ENCODE data around the gene ASCL2.
"Not testable (repeated sequence)": the region's sequence is repeated elsewhere in the genome, so short reads cannot be mapped to it uniquely, and the experiment has no call there.

ASCL2 gene

GRCh38 chr11:2248762-2249161 is 21.6 kb downstream of the ASCL2 start:
- no peak for TF ChIP-seq TARDBP (IDR thresholded peaks at IDR 0.05)
- no peak for TF ChIP-seq FOXK2 (IDR thresholded peaks at IDR 0.05)
- no peak for DNase-seq (ENCODE audit: extremely low spot score)
- ChIA-PET CTCF (no interaction called here), POLR2A (no interaction called here)

- ChIA-PET POLR2A (no interaction called here), CTCF (no interaction called here)
- DNase-seq (ENCODE audit: extremely low spot score) = no peak
- TF ChIP-seq SUZ12 (IDR thresholded peaks at IDR 0.05) (no peak), ARNT (IDR thresholded peaks at IDR 0.05) (no peak), FOXK2 (IDR thresholded peaks at IDR 0.05) (no peak), BHLHE40 (IDR thresholded peaks at IDR 0.05; ENCODE audit: borderline replicate concordance) (no peak), FOXA1 (IDR thresholded peaks at IDR 0.05) (no peak), LEF1 (IDR thresholded peaks at IDR 0.05; ENCODE audit: borderline replicate concordance) (no peak), SP1 (IDR thresholded peaks at IDR 0.05) (no peak), HDGF (IDR thresholded peaks at IDR 0.05; ENCODE audit: borderline replicate concordance) (no peak), FOXM1 (IDR thresholded peaks at IDR 0.05; ENCODE audit: borderline replicate concordance) (no peak), TARDBP (IDR thresholded peaks at IDR 0.05) (no peak), L3MBTL2 (conservative IDR thresholded peaks at IDR 0.05) (no peak), CTBP1 (IDR thresholded peaks at IDR 0.05; ENCODE audit: borderline replicate concordance) (no peak), ZNF384 (IDR thresholded peaks at IDR 0.05) (no peak), PKNOX1 (IDR thresholded peaks at IDR 0.05) (no peak)
Observed at GRCh38 chr11:2248242-2248641, 22.1 kb downstream of the ASCL2 start.

GRCh38 chr11:2247496-2247895 is 22.9 kb downstream of the ASCL2 start:
- CTCF ChIA-PET = no interaction called here

GRCh38 chr11:2240834-2241233 is 29.6 kb downstream of the ASCL2 start:
- TF ChIP-seq SP1 (IDR thresholded peaks at IDR 0.05) (no peak), FOXA1 (IDR thresholded peaks at IDR 0.05) (no peak), L3MBTL2 (conservative IDR thresholded peaks at IDR 0.05) (no peak), ELF4 (IDR thresholded peaks at IDR 0.05) (no peak), FOXM1 (IDR thresholded peaks at IDR 0.05; ENCODE audit: borderline replicate concordance) (no peak), FOXK2 (IDR thresholded peaks at IDR 0.05) (no peak), ZNF384 (IDR thresholded peaks at IDR 0.05) (no peak), HDGF (IDR thresholded peaks at IDR 0.05; ENCODE audit: borderline replicate concordance) (no peak), CTBP1 (IDR thresholded peaks at IDR 0.05; ENCODE audit: borderline replicate concordance) (no peak), SUZ12 (IDR thresholded peaks at IDR 0.05) (no peak), BHLHE40 (IDR thresholded peaks at IDR 0.05; ENCODE audit: borderline replicate concordance) (no peak), NFRKB (IDR thresholded peaks at IDR 0.05) (no peak), ARNT (IDR thresholded peaks at IDR 0.05) (no peak), TARDBP (IDR thresholded peaks at IDR 0.05) (no peak), LEF1 (IDR thresholded peaks at IDR 0.05; ENCODE audit: borderline replicate concordance) (no peak), PKNOX1 (IDR thresholded peaks at IDR 0.05) (no peak)
- DNase-seq (ENCODE audit: extremely low spot score) = no peak
- CTCF ChIA-PET = no interaction called here
- POLR2A ChIA-PET = no interaction called here

More at GRCh38 chr11:2247496-2247895, 22.9 kb downstream of the ASCL2 start:
- TF ChIP-seq ARNT (IDR thresholded peaks at IDR 0.05) (no peak), L3MBTL2 (conservative IDR thresholded peaks at IDR 0.05) (no peak), FOXM1 (IDR thresholded peaks at IDR 0.05; ENCODE audit: borderline replicate concordance) (no peak), ELF4 (IDR thresholded peaks at IDR 0.05) (no peak), ZNF384 (IDR thresholded peaks at IDR 0.05) (no peak), LEF1 (IDR thresholded peaks at IDR 0.05; ENCODE audit: borderline replicate concordance) (no peak), NFRKB (IDR thresholded peaks at IDR 0.05) (no peak), TARDBP (IDR thresholded peaks at IDR 0.05) (no peak), CTBP1 (IDR thresholded peaks at IDR 0.05; ENCODE audit: borderline replicate concordance) (no peak), SP1 (IDR thresholded peaks at IDR 0.05) (no peak), BHLHE40 (IDR thresholded peaks at IDR 0.05; ENCODE audit: borderline replicate concordance) (no peak), FOXK2 (IDR thresholded peaks at IDR 0.05) (no peak), FOXA1 (IDR thresholded peaks at IDR 0.05) (no peak)
- POLR2A ChIA-PET = no interaction called here
- DNase-seq (ENCODE audit: extremely low spot score) = no peak

GRCh38 chr11:2237457-2238238 is 32.7 kb downstream of the ASCL2 start:
- TF ChIP-seq NFRKB (IDR thresholded peaks at IDR 0.05) (no peak), HDGF (IDR thresholded peaks at IDR 0.05; ENCODE audit: borderline replicate concordance) (no peak), L3MBTL2 (conservative IDR thresholded peaks at IDR 0.05) (no peak), SUZ12 (IDR thresholded peaks at IDR 0.05) (no peak), FOXA1 (IDR thresholded peaks at IDR 0.05) (no peak), PKNOX1 (IDR thresholded peaks at IDR 0.05) (no peak), TARDBP (IDR thresholded peaks at IDR 0.05) (no peak), CTBP1 (IDR thresholded peaks at IDR 0.05; ENCODE audit: borderline replicate concordance) (no peak), FOXM1 (IDR thresholded peaks at IDR 0.05; ENCODE audit: borderline replicate concordance) (no peak)
- POLR2A ChIA-PET = no interaction called here
- CTCF ChIA-PET = no interaction called here
- DNase-seq (ENCODE audit: extremely low spot score) = no peak

GRCh38 chr11:2236381-2237134 is 33.8 kb downstream of the ASCL2 start:
- POLR2A ChIA-PET; CTCF ChIA-PET; DNase-seq (ENCODE audit: extremely low spot score): not testable (repeated sequence)
